ENCODE results near the gene TGFBI.

GRCh38 chr5:136043551-136043950 is 14.8 kb downstream of the TGFBI start:
- TF ChIP-seq CTCF (IDR thresholded peaks at IDR 0.05; ENCODE audit: low read length) (no peak), EZH2 (IDR thresholded peaks at IDR 0.05; ENCODE audit: borderline replicate concordance, low read length) (no peak)

Measured in OCI-LY1 (cell line).